Measurements from ENCODE around the gene POTEM.
"Not testable (repeated sequence)": the region's sequence is repeated elsewhere in the genome, so short reads cannot be mapped to it uniquely, and the experiment has no call there.

The POTEM gene

DNA sequence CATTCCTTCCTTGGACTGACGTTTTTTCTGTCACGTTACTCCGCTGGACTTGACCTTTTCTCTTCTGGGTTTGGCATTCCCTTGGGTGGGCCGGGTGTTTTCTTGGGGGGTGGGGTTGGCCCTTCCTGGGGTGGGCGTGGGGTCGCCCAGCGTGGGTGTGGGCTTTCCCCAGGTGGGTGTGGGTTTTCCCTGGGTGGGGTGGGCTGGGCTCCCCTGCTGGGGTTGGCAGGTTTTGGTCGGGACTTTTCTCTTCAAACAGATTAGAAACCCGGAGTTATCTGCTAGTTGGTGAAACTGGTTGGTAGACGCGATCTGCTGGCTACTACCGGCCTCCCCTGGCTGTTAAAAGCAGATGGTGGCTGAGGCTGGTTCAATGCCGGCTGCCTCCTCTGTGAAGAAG is at the start of gene POTEM:
Gene POTEM (plus strand): TSS at position 301 of the 400 bp plus-strand sequence. CDS start 52 bp downstream, at position 353.
- not testable (repeated sequence) for DNase-seq (ENCODE audit: low read depth)

DNA sequence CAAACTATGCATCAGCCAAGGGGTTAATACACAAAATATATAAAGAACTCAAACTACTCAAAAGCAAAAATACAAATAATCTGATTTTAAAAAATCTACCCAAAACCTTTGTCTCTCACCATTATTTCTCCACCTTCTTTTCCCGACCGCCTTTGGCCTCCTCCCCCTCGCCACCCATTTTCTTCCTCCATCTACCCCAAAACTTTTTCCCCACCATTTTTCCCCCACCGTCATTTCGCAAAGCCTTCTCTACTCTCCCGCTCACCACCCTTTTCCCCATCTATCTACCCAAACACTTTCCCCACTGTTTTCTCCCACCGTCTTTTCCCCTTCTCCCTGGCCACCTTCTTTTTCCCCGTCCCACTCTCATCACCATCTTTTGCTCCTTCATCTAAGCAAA is 48.9 kb upstream of the POTEM start:
- DNase-seq (ENCODE audit: low read depth); H3K4me3 ChIP-seq (ENCODE audit: control insufficient read depth, low read depth, low read length): not testable (repeated sequence)

More for the DNA sequence above, at the start of gene POTEM:
- H3K4me3 ChIP-seq (ENCODE audit: control insufficient read depth, low read depth, low read length), result not testable (repeated sequence)

DNA sequence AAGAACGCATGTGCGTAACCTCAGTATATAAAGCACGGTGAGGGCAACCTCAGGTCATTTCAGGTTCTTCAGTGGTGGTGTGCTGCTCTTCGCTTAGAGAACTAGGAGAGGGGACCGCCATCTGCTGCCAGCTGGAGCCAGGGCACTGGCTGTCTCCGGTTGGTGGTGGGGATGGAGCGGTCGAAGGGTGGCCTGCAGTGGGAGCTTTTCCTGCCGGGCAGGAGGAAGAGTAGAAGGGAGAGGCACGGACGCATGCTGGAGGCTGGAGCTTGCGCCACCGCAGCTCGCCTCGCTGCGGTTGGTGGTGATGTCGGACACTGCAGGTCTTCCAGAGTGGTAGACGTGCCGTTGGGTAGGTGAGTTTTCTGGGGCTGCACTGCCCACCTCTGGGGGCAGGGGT is 47.2 kb upstream of the POTEM start:
- DNase-seq (ENCODE audit: low read depth); H3K4me3 ChIP-seq (ENCODE audit: control insufficient read depth, low read depth, low read length): not testable (repeated sequence)

DNA sequence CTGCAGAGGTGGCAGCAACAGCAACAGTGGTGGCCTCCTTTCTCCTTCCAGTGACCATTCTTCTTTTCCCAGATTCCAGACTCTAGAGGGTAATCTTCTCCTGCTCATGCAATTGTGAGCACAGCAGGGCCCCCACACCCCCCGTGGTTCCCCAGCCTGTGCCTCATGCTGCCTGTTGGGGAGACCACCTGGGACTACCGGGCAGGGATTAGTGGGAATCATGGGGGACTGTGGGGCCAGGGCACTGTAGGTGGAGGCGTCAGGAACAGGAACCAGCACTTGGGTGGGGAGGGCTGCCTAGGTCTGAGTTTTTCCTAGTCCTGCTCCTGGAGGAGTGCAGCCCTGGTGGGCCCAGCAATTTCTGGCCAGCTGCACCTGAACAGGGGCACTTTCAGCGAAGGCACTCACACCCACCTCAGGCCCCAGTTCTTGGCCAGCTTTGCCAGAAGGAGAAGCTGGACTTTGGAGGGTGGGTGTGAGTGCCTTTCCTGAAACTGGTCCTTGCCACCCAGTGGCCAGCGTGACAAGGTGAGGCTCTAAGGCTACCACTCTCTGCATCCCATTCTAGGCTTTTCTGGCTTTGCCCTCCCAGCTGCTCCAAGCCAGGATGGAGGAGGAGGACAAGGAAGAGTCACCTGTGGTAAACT is 46.1 kb upstream of the POTEM start:
- DNase-seq (ENCODE audit: low read depth); H3K4me3 ChIP-seq (ENCODE audit: control insufficient read depth, low read depth, low read length): not testable (repeated sequence)

DNA sequence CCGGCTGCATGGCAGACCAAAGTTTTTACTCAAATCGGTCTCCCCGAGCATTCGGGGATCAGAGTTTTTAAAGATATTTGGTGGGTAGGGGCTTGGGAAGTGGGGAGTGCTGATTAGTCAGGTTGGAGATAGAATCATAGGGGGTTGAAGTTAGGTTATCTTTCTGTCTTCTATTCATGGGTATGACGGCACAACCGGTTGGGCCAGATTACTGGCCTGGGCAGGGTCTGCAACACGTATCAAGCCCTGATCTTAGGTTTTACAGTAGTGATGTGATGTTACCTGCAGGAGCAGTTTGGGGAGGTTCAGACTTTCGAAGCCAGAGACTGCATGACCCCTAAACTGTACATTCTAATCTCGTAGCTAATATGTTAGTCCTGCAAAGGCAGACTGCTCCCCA is 30.4 kb upstream of the POTEM start:
- DNase-seq (ENCODE audit: low read depth); H3K4me3 ChIP-seq (ENCODE audit: control insufficient read depth, low read depth, low read length): not testable (repeated sequence)

DNA sequence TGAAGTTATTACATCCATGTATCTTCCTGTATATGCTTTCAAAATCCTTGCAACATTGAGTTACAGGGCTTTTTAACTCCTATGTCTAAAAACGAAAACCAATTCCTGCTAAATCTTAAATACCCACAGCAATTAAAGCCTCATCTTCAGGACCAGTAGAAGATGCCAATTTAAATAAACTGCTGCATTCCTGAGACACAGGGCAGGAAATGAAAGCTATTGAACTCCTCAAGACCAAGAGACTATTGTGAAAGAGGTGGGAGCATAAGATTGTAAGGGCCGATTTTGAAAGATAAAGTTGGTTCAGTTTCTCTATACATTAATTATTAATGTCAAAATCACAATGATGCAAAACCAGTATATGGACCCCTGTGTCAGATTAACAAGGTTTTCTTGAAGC is 28.5 kb upstream of the POTEM start:
- not testable (repeated sequence) for H3K4me3 ChIP-seq (ENCODE audit: control insufficient read depth, low read depth, low read length); DNase-seq (ENCODE audit: low read depth)

DNA sequence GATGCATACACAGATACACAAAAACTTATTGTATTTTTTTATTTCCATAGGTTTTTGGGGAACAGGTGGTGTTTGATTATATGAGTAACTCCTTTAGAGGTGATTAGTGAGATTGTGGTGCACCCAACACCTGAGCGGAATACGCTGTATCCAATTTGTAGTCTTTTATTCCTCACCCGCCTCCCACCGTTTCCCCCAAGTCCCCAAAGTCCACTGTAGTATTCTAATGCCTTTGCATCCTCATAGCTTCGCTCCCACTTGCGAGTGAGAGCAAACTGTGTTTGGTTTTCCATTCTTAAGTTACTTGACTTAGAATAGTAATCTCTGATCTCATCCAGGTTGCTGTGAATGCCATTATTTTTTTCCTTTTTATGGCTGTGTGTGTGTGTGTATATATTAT is 17.3 kb upstream of the POTEM start:
- DNase-seq (ENCODE audit: low read depth); H3K4me3 ChIP-seq (ENCODE audit: control insufficient read depth, low read depth, low read length): not testable (repeated sequence)

DNA sequence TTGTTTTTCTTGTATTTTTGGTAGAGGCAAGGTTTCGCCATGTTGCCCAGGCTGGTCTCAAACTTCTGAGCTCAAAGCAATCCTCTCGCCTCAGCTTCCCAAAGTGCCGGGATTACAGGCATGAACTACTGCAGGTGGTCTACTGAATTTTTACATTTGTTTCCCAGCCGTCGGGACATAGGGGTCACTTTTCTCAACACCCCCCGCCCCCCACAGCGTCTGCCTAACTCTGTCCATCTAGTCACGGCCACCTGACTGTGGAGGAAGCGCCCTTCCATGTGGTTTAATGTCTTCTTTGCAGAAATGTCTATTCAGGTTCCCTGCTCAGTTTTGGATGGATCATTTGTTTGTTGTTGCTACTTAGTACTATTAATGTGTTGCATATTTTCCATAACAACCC is 14.1 kb upstream of the POTEM start:
- not testable (repeated sequence) for H3K4me3 ChIP-seq (ENCODE audit: control insufficient read depth, low read depth, low read length); DNase-seq (ENCODE audit: low read depth)

DNA sequence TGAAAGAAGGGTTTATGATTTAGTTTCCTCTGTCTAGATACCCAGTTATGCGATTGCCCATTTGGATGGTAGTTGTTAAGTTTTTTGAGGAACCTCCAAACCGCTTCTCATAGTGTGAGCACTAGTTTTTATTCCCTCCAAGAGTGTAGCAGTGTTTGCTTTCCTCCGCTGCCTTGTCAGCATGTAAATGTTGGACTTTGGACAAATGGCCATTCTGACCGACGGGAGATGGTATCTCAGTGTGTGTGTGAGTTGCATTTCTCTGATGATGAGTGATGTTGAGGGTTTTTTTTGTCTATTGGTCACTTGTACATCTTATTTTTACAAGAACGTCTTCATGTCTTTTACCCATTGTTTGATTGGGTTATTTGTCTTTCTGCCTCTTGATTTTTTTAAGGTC is 11.4 kb upstream of the POTEM start:
- not testable (repeated sequence) for H3K4me3 ChIP-seq (ENCODE audit: control insufficient read depth, low read depth, low read length); DNase-seq (ENCODE audit: low read depth)

DNA sequence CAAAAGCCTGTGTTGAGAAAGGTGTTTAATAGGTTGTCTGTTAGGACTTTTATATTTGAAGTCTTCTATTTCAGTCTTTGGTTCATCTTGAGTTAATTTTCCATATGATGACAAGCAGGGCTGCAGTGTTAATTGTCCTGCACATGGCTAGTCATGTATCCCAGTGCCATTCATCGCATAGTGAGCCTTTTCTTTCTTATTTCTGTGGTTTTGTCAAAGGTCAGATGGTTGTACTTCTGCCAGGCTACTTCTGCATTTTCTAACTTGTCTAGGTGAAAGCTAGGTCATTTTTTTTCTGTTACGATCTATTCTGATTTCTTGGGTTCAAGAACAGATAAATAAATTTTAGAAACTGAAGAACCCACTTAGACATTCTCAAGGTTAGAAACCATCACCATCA is 5.7 kb upstream of the POTEM start:
- DNase-seq (ENCODE audit: low read depth), result not testable (repeated sequence)

DNA sequence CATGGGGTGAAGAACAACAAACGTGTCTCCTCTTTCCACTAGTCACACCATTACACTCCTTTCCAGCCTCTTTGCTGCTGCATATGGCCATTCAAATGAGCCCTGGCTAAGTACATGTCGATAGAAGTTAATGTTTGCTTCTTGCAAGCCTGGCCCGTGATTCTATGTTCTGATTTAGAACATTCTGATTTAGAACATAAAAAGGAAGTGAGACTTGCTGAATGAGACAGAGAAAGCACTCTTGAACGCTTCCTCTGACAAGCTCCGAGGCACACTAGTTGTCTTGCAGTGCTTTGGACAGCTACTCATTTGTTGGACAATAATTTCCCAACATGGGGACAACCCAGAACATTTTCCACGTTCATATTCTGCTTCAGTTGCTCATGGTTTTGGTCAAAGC is 5.1 kb upstream of the POTEM start:
- DNase-seq (ENCODE audit: low read depth); H3K4me3 ChIP-seq (ENCODE audit: control insufficient read depth, low read depth, low read length): not testable (repeated sequence)

More for the DNA sequence above, 5.7 kb upstream of the POTEM start:
- not testable (repeated sequence) for H3K4me3 ChIP-seq (ENCODE audit: control insufficient read depth, low read depth, low read length)

DNA sequence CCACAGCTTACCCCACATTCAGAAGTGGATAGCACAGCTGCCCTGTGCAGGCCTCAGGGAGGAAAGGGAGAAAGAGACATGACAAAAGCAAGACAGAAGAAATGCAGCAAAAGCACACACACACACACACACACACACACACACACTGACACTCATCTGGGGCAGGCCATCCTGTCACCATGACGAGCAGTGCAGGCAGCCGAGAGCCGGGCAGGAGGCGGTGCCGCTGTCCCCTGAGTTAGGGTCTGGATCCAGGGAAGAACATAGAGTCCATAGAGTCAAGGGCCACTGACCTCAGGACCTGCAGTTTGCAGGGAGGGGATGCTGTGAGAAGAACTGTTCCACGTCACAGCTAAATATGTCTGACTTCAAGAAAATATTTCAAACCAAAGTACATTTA is 4.0 kb upstream of the POTEM start:
- not testable (repeated sequence) for DNase-seq (ENCODE audit: low read depth); H3K4me3 ChIP-seq (ENCODE audit: control insufficient read depth, low read depth, low read length)

DNA sequence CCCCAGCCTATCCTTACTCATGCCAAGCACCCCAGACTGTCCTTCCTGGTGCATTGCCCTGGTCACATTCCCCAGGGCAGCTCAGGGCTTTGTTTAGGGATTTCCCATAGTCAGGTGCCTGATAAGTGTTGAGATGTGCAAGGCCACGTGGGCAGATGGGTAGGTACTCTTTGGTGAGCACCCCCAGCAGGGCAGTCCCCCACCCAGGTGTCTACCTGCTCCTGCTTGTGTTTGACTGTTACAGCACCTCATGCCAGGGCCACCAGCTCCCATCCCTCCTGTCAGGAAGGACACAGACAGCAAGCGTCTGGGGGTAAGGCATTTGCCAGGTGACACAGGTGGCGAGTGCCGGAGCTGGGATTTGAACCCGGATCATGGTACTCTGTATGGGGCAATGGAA is 2.4 kb upstream of the POTEM start:
- not testable (repeated sequence) for DNase-seq (ENCODE audit: low read depth); H3K4me3 ChIP-seq (ENCODE audit: control insufficient read depth, low read depth, low read length)

DNA sequence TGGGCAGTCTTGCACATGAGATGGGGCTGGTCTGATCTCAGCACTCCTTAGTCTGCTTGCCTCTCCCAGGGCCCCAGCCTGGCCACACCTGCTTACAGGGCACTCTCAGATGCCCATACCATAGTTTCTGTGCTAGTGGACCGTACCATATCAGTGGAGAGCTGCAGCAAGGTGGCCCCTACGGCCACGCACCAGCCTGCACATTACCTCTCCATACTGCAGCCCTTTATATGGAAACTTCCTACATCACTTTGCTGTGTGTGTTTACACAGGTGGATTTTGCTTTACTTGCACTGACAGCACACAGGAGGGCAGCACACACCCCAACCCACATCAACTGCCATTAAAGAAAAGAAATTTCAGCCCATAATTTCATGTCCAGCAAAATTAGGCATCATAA is 35.3 kb downstream of the POTEM start:
- H3K4me3 ChIP-seq (ENCODE audit: control insufficient read depth, low read depth, low read length); DNase-seq (ENCODE audit: low read depth): not testable (repeated sequence)

DNA sequence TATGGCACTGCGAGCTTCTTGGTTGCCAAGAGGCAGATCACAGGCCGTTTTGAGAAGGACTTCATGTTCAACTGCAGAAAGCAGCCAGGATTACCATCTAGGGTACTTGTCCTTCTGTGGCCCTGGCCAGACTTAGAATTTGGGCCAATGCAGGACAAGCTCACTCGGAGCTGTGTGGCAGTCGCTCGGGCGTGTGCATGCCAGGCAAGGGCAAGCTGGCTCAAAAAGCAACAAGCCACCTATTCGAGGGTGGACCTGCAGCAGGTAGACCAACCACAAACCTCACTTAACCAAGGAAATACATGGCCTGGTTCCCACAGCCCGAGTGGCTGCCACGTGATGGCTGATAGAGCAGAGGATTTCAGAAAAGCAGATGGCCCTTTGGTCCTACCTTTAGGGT is 39.3 kb downstream of the POTEM start:
- not testable (repeated sequence) for DNase-seq (ENCODE audit: low read depth); H3K4me3 ChIP-seq (ENCODE audit: control insufficient read depth, low read depth, low read length)

DNA sequence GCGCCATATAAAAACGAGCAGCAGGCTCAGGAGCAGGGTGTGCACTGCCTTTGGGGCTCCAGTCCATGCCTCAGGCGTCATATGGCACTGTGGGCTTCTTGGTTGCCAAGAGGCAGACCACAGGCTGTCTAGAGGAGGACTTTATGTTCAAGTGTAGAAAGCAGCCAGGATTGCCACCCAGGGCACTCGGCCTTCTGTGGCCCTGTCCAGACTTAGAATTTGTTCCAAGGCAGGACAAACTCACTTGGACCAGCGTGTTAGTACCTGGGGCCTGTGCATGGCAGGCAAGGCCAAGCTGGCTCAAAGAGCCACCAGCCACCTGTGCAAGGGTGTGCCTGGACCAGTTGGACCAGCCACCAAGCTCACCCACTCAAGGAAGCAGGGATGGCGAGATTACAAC is 40.4 kb downstream of the POTEM start:
- not testable (repeated sequence) for DNase-seq (ENCODE audit: low read depth)

DNA sequence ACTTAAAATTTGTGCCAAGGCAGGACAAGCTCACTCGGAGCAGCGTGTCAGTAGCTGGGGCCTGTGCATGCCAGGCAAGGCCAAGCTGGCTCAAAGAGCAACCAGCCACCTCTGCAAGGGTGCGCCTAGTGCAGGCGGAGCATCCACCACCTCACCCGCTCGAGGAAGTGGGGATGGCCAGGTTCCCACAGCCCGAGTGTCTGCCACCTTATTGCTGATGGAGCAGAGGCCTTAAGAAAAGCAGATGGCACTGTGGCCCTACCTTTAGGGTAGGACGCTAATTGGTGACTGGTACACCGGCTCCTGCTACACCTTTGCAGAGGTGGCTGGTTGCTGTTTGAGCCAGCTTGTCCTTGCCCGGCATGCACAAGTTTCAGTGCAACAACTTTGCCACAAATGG is 43.8 kb downstream of the POTEM start:
- DNase-seq (ENCODE audit: low read depth); H3K4me3 ChIP-seq (ENCODE audit: control insufficient read depth, low read depth, low read length): not testable (repeated sequence)

More for the DNA sequence above, 40.4 kb downstream of the POTEM start:
- H3K4me3 ChIP-seq (ENCODE audit: control insufficient read depth, low read depth, low read length), result not testable (repeated sequence)

DNA sequence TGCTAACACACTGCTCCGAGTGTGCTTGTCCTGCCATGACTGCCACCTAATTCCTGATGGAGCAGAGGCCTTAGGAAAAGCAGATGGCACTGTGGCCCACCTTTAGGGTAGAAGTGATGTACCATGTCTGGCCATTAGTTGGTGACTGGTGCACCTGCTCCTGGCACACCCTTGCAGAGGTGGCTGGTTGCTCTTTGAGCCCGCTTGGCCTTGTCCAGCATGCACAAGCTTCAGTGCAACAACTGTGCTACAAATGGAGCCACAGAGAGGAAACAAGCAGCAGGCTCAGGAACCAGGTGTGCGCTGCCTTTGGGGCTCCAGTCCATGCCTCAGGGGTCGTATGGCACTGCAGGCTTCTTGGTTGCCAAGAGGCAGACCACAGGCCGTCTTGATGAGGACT is 44.5 kb downstream of the POTEM start:
- not testable (repeated sequence) for H3K4me3 ChIP-seq (ENCODE audit: control insufficient read depth, low read depth, low read length); DNase-seq (ENCODE audit: low read depth)

DNA sequence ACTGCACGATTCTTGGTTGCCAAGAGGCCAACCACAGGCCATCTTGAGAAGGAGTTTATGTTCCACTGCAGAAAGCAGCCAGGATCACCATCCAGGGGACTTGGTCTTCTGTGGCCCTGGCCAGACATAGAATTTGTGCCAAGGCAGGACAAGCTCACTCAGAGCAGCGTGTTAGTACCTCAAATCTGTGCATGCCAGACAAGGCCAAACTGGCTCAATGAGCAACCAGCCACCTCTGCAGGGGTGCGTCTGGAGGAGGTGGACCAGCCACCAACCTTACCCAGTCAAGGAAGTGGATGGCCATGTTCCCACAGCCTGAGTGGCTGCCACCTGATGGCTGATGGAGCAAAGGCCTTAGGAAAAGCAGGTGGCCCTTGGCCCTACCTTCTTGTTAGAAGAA is 48.0 kb downstream of the POTEM start:
- H3K4me3 ChIP-seq (ENCODE audit: control insufficient read depth, low read depth, low read length); DNase-seq (ENCODE audit: low read depth): not testable (repeated sequence)

DNA sequence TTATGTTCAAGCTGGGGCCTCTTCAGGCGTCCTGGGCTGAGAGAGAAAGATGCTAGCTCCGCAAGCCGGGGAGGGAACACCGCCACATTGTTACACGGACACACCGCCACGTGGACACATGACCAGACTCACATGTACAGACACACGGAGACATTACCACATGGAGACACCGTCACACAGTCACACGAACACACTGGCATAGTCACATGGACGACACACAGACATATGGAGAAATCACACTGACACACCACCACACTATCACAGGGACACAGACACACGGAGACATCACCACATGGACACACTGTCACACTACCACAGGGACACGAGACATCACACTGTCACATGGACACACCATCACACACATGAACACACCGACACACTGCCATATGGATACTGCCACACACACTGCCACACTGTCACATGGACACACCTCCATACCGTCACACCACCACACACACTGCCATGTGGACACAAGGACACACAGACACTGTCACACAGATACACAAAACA is 57.9 kb downstream of the POTEM start:
- H3K4me3 ChIP-seq (ENCODE audit: control insufficient read depth, low read depth, low read length); DNase-seq (ENCODE audit: low read depth): not testable (repeated sequence)
